ENCODE data around the gene PCDHB4.
"Not testable (repeated sequence)": the region's sequence is repeated elsewhere in the genome, so short reads cannot be mapped to it uniquely, and the experiment has no call there.

Gene PCDHB4

DNA sequence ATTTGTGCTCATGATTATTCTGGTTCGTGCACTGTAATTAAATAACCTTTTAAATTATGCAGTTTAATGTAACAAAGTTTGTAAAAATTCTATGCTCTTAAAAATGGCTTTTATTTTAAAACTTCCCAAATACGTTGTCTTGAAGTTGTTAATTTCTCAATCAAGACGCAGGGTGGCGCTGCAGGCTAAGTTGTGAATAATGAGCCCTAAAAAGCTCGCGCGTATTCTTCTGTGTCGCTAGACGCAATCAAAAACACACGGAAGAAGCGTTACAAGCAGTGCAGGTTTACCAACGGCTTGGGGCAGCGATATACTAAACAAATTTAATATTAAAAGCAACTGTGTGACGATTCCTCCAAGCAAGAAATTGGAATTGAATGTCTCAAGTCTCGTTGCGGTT, at the start of gene PCDHB4:
Gene PCDHB4, plus strand, starts transcription at position 256 of the 400 bp plus-strand sequence. CDS start 181 bp downstream, outside the sequence.
- DNase-seq (ENCODE audit: low read depth in 2 of 2) = no peak

DNA sequence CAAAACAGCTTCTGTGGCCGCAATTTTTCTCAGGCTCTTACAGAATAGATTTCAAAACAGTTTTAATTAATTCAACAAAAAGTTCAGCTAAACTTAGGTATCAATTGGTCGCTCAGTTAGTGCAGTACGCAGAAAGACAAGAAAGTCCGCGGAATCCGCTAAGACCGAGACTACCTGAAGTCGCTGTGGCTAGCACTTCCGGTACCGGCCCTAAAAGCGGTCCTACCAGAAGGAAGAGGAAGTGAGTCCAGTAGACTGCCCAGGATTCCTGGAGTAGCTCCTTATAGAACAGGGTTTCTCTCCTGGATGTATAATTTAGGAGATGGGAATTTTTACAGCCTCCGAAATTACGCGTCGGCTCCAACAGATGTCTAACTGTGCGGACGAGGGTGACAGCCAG, 43.8 kb upstream of the PCDHB4 start:
- DNase-seq (ENCODE audit: low read depth in 2 of 2) = no peak

DNA sequence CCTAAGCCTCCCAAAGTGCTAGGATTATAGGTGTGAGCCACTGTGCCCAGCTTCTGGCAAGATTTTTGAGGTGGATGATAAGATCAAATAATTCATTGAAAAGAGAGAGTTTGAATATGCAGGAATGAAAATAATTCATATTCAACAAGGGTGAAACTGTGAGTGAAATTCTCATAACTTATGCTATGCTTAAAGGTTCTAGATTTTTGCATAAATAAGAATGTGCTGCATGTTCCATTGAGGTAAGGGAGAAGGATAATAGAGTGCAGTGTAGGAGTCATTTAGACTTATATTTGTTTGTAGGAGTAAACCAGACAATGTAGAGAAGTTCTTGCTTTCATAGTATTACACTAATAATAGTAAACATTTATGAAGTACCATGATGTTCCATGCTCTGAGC, 39.4 kb upstream of the PCDHB4 start:
- DNase-seq (ENCODE audit: low read depth in 2 of 2) = no peak

DNA sequence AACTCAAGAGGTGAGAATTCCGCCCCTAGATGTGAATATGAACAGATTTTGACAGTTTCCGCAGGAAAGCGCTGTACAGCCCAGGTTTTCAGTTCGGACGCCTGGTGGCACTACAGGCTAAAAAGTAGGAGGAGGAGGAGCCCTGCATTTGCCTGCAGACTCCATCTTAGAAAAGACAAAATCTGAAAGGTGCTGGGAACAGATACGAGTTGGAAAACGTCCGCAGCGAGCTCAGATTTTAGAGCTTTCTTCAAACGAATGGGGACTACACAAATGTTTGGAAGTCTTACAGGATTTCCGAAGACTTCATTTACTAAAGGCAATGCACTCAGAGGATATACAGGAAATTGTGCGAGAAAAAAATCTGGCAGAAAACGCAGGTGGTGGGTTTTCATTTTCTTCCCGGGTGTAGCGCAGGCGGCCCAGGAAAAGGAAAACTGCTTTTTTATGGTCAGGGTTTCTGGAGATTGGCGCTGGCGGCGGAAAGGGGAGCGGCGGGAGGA, 37.1 kb upstream of the PCDHB4 start:
- DNase-seq (ENCODE audit: low read depth in 2 of 2) = peak in 1 of 2 experiments; percentile 6

DNA sequence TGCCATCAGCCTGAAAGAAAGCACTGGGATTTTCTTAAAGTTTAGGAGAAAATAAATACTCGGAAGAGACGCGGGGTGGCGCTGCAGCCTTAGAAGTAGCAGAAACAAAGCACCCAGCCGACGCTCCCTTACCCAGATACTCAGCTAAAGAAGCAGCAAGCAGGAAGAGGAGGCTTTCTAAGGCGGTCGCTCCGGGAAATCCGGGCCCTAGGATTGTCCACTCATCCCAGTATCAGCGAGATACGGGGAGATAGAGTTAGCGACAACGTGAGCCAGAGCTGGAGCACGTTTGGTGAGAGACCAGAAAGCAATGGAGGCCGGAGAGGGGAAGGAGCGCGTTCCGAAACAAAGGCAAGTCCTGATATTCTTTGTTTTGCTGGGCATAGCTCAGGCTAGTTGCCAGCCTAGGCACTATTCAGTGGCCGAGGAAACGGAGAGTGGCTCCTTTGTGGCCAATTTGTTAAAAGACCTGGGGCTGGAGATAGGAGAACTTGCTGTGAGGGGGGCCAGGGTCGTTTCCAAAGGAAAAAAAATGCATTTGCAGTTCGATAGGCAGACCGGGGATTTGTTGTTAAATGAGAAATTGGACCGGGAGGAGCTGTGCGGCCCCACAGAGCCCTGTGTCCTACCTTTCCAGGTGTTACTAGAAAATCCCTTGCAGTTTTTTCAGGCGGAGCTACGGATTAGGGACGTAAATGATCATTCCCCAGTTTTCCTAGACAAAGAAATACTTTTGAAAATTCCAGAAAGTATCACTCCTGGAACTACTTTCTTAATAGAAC, 26.9 kb upstream of the PCDHB4 start, which contains the start of gene PCDHB2:
Gene PCDHB2, plus strand, starts transcription at position 135 of the 782 bp plus-strand sequence. Its CDS starts 176 bp downstream, at position 311.
- DNase-seq (ENCODE audit: low read depth in 2 of 2) = peak; percentile 22 to 31

DNA sequence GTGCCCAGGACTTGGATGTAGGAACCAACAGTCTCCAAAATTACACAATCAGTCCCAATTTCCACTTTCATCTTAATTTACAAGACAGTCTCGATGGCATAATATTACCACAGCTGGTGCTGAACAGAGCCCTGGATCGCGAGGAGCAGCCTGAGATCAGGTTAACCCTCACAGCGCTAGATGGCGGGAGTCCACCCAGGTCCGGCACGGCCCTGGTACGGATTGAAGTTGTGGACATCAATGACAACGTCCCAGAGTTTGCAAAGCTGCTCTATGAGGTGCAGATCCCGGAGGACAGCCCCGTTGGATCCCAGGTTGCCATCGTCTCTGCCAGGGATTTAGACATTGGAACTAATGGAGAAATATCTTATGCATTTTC, 26.4 kb upstream of the PCDHB4 start:
- no peak for DNase-seq (ENCODE audit: low read depth in 2 of 2)

DNA sequence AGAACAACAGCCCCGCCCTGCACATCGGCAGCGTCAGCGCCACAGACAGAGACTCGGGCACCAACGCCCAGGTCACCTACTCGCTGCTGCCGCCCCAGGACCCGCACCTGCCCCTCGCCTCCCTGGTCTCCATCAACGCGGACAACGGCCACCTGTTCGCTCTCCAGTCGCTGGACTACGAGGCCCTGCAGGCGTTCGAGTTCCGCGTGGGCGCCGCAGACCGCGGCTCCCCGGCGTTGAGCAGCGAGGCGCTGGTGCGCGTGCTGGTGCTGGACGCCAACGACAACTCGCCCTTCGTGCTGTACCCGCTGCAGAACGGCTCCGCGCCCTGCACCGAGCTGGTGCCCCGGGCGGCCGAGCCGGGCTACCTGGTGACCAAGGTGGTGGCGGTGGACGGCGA, 25.4 kb upstream of the PCDHB4 start:
- DNase-seq (ENCODE audit: low read depth in 2 of 2) = not testable (repeated sequence)

DNA sequence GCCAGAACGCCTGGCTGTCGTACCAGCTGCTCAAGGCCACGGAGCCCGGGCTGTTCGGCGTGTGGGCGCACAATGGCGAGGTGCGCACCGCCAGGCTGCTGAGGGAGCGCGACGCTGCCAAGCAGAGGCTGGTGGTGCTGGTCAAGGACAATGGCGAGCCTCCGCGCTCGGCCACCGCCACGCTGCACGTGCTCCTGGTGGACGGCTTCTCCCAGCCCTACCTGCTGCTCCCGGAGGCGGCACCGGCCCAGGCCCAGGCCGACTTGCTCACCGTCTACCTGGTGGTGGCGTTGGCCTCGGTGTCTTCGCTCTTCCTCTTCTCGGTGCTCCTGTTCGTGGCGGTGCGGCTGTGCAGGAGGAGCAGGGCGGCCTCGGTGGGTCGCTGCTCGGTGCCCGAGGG, 25.0 kb upstream of the PCDHB4 start:
- not testable (repeated sequence) for DNase-seq (ENCODE audit: low read depth in 2 of 2)

DNA sequence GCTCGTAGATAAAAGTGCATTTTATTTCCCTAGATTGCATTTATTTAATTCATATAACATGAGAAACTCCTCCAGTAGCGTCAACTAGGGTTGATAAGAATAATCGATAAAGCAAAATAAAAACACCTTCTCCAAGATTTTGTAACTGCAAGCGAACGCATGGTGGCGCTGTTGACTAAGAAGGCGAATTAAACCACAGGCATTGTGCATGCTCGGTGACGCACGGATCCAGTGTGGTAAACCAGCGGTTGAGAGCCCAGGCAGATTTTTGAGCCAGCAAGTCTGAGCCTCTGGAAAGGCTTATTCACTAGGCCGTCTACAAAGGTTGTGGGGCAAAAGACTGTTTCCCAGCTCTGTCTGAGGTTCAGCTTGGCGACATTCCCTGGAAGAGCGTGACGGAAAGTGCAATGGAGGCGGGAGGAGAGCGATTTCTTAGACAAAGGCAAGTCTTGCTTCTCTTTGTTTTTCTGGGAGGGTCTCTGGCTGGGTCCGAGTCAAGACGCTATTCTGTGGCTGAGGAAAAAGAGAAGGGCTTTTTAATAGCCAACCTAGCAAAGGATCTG, 21.3 kb upstream of the PCDHB4 start, which contains the start of gene PCDHB3:
Gene PCDHB3, plus strand, starts transcription at position 231 of the 563 bp plus-strand sequence. Its CDS starts 177 bp downstream, at position 408.
- DNase-seq (ENCODE audit: low read depth in 2 of 2) = no peak

DNA sequence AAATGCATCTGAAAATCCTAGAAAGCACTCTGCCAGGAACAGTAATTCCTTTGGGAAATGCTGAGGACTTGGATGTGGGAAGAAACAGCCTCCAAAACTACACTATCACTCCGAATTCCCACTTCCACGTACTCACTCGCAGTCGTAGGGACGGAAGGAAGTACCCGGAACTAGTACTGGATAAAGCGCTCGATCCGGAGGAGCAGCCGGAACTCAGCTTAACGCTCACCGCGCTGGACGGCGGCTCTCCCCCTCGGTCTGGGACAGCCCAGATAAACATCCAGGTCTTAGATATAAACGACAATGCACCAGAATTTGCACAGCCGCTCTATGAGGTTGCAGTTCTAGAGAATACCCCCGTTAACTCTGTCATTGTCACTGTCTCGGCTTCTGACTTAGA, 20.6 kb upstream of the PCDHB4 start:
- no peak for DNase-seq (ENCODE audit: low read depth in 2 of 2)

DNA sequence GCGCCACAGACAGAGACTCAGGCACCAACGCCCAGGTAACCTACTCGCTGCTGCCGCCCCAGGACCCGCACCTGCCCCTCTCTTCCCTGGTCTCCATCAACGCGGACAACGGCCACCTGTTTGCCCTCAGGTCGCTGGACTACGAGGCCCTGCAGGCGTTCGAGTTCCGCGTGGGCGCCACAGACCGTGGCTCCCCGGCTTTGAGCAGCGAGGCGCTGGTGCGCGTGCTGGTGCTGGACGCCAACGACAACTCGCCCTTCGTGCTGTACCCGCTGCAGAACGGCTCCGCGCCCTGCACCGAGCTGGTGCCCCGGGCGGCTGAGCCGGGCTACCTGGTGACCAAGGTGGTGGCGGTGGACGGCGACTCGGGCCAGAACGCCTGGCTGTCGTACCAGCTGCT, 19.5 kb upstream of the PCDHB4 start:
- DNase-seq (ENCODE audit: low read depth in 2 of 2) = not testable (repeated sequence)

DNA sequence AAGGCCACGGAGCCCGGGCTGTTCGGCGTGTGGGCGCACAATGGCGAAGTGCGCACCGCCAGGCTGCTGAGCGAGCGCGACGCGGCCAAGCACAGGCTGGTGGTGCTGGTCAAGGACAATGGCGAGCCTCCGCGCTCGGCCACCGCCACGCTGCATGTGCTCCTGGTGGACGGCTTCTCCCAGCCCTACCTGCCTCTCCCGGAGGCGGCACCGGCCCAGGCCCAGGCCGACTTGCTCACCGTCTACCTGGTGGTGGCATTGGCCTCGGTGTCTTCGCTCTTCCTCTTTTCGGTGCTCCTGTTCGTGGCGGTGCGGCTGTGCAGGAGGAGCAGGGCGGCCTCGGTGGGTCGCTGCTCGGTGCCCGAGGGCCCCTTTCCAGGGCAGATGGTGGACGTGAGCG, 19.1 kb upstream of the PCDHB4 start:
- DNase-seq (ENCODE audit: low read depth in 2 of 2) = not testable (repeated sequence)

DNA sequence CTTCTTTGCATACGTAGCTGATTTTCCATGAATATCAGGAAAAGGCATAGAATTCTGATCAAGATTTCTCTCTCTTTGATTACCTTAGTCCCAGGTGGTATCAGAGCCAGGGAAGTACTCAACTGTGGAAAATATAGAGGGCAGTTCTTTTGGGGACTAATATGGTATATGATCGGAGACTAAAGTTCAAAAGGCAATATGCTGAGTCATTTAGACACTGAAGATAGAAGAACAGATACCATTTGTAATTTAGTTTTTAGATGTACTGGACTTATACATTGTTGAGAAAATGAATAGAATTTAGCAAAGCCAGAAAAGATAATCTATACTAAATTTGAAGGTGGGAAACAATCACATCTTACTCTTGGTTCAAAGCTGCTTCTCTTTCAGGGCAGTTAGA, 16.3 kb upstream of the PCDHB4 start:
- no peak for DNase-seq (ENCODE audit: low read depth in 2 of 2)

DNA sequence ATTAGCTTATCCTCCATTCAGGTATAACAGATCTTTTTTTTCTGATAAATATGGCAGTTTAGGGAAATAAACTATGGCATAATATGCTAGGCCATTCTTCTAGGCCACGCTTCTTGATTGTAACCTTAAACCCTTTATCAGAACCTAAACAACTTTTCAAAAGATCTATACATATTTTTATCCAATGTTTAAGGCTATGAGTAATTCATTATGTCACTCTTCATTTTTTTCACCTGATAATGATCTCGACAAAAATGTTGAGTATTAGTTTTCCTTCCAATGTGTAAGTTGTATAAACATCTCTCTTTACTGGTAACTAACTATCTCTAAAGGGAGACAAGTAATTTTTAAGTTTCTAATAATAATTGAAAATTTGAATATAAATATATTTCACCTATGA, 2.4 kb upstream of the PCDHB4 start:
- DNase-seq (ENCODE audit: low read depth in 2 of 2) = no peak

DNA sequence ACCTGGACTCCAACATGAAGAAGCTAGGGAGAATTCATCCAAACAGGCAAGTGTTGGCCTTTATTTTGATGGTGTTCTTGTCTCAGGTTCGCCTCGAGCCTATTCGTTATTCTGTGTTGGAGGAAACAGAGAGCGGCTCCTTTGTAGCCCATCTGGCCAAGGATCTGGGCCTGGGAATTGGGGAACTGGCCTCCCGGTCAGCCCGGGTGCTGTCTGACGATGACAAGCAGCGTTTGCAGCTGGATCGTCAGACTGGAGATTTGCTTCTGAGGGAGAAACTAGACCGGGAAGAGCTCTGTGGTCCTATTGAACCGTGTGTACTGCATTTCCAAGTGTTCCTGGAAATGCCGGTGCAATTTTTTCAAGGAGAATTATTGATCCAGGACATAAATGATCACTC, 367 bp downstream of the PCDHB4 start:
- DNase-seq (ENCODE audit: low read depth in 2 of 2) = no peak

DNA sequence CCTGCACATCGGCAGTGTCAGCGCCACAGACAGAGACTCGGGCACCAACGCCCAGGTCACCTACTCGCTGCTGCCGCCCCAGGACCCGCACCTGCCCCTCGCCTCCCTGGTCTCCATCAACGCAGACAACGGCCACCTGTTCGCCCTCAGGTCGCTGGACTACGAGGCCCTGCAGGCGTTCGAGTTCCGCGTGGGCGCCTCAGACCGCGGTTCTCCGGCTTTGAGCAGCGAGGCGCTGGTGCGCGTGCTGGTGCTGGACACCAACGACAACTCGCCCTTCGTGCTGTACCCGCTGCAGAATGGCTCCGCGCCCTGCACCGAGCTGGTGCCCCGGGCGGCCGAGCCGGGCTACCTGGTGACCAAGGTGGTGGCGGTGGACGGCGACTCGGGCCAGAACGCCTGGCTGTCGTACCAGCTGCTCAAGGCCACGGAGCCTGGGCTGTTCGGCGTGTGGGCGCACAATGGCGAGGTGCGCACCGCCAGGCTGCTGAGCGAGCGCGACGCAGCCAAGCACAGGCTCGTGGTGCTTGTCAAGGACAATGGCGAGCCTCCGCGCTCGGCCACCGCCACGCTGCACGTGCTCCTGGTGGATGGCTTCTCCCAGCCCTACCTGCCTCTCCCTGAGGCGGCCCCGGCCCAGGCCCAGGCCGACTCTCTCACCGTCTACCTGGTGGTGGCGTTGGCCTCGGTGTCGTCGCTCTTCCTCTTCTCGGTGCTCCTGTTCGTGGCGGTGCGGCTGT, 1.9 kb downstream of the PCDHB4 start:
- not testable (repeated sequence) for DNase-seq (ENCODE audit: low read depth in 2 of 2)

DNA sequence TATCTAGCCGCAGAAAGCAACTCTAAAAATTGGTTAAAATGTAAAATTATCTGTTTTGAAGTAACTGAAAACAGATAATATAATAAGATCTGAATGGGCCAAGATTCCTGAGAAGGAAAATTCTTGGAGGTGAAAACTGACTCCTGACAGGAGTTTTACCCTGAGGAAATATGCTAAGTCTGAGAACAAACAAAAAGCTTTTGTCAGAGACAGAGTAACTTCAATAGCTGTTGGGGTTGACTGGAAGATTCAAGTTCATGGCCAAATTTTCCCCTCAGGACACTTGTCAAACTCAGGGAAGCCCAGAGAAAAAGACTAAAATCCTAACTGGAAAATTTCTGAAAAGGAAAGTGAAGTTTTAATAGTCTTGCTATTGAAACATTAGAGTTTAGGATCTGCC, 5.7 kb downstream of the PCDHB4 start:
- no peak for DNase-seq (ENCODE audit: low read depth in 2 of 2)

DNA sequence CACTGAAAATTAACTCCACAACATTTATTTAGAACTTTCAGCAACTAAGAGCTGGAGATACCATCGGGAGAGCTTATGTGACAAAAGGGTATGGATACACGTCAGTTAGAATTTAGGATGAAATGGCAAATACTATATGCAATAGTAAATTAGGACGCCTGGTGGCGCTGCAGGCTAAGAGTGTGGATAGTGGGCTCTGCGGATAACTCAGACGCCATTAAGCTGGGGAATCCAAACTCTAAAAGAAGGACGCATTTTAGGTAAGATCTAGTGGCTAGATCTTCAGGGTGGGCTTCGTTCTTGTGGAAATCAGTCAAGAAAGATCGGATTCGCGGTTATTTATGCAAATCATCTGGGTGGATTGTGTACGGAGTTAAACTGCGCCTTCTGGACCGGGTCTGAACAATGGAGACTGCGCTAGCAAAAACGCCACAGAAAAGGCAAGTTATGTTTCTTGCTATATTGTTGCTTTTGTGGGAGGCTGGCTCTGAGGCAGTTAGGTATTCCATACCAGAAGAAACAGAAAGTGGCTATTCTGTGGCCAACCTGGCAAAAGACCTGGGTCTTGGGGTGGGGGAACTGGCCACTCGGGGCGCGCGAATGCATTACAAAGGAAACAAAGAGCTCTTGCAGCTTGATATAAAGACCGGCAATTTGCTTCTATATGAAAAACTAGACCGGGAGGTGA, 13.6 kb downstream of the PCDHB4 start, which contains the start of gene PCDHB5:
Gene PCDHB5, plus strand, starts transcription at position 177 of the 688 bp plus-strand sequence. Its CDS starts 229 bp downstream, at position 406.
- DNase-seq (ENCODE audit: low read depth in 2 of 2) = no peak

DNA sequence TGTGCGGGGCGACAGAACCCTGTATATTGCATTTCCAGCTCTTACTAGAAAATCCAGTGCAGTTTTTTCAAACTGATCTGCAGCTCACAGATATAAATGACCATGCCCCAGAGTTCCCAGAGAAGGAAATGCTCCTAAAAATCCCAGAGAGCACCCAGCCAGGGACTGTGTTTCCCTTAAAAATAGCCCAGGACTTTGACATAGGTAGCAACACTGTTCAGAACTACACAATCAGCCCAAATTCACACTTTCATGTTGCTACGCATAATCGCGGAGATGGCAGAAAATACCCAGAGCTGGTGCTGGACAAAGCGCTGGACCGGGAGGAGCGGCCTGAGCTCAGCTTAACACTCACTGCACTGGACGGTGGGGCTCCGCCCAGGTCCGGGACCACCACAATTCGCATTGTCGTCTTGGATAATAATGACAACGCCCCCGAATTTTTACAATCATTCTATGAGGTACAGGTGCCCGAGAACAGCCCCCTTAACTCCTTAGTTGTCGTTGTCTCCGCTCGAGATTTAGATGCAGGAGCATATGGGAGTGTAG, 14.2 kb downstream of the PCDHB4 start:
- DNase-seq (ENCODE audit: low read depth in 2 of 2) = no peak

DNA sequence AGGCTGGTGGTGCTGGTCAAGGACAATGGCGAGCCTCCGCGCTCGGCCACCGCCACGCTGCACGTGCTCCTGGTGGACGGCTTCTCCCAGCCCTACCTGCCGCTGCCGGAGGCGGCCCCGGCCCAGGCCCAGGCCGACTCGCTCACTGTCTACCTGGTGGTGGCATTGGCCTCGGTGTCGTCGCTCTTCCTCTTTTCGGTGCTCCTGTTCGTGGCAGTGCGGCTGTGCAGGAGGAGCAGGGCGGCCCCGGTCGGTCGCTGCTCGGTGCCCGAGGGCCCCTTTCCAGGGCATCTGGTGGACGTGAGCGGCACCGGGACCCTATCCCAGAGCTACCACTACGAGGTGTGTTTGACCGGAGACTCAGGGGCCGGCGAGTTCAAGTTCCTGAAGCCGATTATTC, 15.7 kb downstream of the PCDHB4 start:
- not testable (repeated sequence) for DNase-seq (ENCODE audit: low read depth in 2 of 2)

DNA sequence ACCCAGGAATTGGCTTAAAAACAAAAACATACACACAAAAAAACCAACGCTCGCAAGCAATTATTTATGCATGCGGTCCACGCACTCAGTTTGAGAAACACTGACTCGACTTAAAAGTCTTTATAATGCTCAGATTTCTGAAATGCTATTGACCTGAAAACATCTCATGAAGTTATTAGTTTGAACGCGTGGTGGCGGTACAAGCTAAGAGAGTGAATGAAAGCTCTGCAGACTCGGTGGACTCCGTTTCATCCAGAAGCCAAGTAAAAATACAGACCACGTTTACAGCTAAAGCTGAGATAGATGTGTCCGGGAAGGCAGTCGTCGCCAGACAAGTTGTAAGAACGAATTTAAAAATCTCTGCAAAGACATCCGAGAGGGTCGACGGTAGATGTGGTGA, 28.2 kb downstream of the PCDHB4 start, which contains the start of gene PCDHB6:
Gene PCDHB6, plus strand, starts transcription at position 246 of the 400 bp plus-strand sequence. CDS start 201 bp downstream, outside the sequence.
- DNase-seq (ENCODE audit: low read depth in 2 of 2) = no peak
